Gastroesophageal sphincter (tissue), 4 donors: ENCODE data around the gene SPOCD1. TPM values are rescaled to one million over a fixed set of nuclear protein-coding genes. Genes with fewer than 3 reads are reported as not detected.

Experiments
- ATAC-seq: fragments of 150-250 bp; one replicate; pipeline ENCODE4 v1.9.1; 2016; ENCODE audit warnings: mild to moderate bottlenecking, moderate library complexity
- H3K27ac ChIP-seq, 4 donors: fragments of 200-600 bp; sonication (generic) in 3 of 4; 1 replicate in 3 of 4; 2 replicates in 1 of 4; pipeline ENCODE4 v1.5.1; 2016 to 2019
- H3K27me3 ChIP-seq: fragments of 200-600 bp; sonication (generic); one replicate; pipeline ENCODE4 v1.5.1; 2019
- H3K36me3 ChIP-seq, 2 donors: fragments of 200-600 bp; sonication (generic); one replicate each; pipeline ENCODE4 v1.5.1; 2019; ENCODE audit warnings: control low read depth in 1 of 2
- H3K4me1 ChIP-seq, 3 donors: fragments of 200-600 bp; sonication (generic); 1 replicate in 2 of 3; 2 replicates in 1 of 3; pipeline ENCODE4 v1.5.1; 2016 to 2019; ENCODE audit warnings: control low read depth in 2 of 3
- H3K4me3 ChIP-seq, 2 donors: fragments of 200-600 bp; sonication (generic); one replicate each; pipeline ENCODE4 v1.5.1; 2019; ENCODE audit warnings: mild to moderate bottlenecking in 1 of 2, moderate library complexity in 1 of 2
- H3K9me3 ChIP-seq, 3 donors: fragments of 200-600 bp; sonication (generic); one replicate each; pipeline ENCODE4 v1.5.1; 2017 to 2019; ENCODE audit warnings: control low read depth in 2 of 3
- EP300 ChIP-seq: sonication (generic); formaldehyde crosslinking; IDR thresholded peaks from one replicate; pipeline ENCODE4 v1.6.1; 2017; ENCODE audit warnings: antibody characterized with exemption, mild to moderate bottlenecking
- POLR2A ChIP-seq, 2 donors: fragments of 450-650 bp; IDR thresholded peaks; one replicate each; pipeline ENCODE4 v1.6.1; 2017; ENCODE audit warnings: antibody characterized with exemption in 2 of 2, mild to moderate bottlenecking in 2 of 2, moderate library complexity in 1 of 2
- POLR2AphosphoS5 ChIP-seq: sonication (generic); formaldehyde crosslinking; IDR thresholded peaks from one replicate; pipeline ENCODE4 v1.6.1; 2017; ENCODE audit warnings: antibody characterized with exemption
- WGBS, 2 donors: methylation state at CpG; one replicate each; pipeline ENCODE4 v1.1.5; 2018; ENCODE audit warnings: low coverage in 1 of 2; 5-methylcytosine and 5-hydroxymethylcytosine counted together
- total RNA-seq, 4 donors: library from RNA; depleted of rRNA; stranded (reverse); fragments of >200 nt; gene quantifications; one replicate each; pipeline ENCODE4 v1.1.0, GENCODE V29; 2016
- TF ChIP-seq, protein P1 (sequence below), 4 experiments: fragments of 200-600 bp in 2 of 4; fragments of 450-650 bp in 2 of 4; sonication (generic) in 1 of 4; IDR thresholded peaks; one replicate each; pipeline ENCODE4 v1.5.1; 2017 to 2019; ENCODE audit warnings: antibody characterized with exemption in 4 of 4, mild to moderate bottlenecking in 2 of 4, moderate library complexity in 2 of 4

The SPOCD1 gene
- total RNA-seq, 4 donors from 2014 or later = 0.27 to 1.6 (median 1.3) TPM; not detected in 1

DNA sequence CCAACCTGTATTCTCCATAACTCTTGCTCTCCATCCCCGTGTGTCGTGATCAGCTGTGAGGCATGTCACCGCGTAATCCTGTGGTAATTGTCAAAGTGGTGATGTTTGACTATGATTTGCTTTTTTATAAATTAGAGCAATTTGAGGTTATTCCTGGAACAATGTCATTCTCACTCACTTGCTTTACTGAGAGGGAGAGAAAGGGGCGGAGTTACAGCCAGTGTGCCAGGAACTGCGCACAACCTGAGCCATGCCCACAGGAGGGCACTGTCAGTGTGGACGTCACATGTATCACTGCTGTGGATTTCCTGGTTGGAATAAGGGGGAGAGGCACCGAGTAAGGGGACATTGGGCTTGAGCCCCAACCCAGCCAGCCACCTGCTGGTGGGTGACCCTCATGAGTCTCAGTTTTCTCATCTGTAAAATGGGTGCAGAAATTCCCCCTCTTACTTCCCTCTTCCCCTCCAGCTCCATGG, 58.6 kb downstream of the SPOCD1 start:
- H3K9me3 ChIP-seq = no peaks in the 10 kb centered on the region
- ATAC-seq = no peak
- H3K36me3 ChIP-seq = no peaks in the 10 kb centered on the region
- peaks cover 0 to 37% (median 22%) of the 10 kb centered on the region in 3 donors for H3K4me1 ChIP-seq
- H3K27ac ChIP-seq = no peak overlapping the region
- no peak for TF ChIP-seq EP300
- no peak for TF ChIP-seq POLR2AphosphoS5
- no peak for TF ChIP-seq POLR2A (IDR thresholded peaks at IDR 0.05)
- TF ChIP-seq, protein P1, sequence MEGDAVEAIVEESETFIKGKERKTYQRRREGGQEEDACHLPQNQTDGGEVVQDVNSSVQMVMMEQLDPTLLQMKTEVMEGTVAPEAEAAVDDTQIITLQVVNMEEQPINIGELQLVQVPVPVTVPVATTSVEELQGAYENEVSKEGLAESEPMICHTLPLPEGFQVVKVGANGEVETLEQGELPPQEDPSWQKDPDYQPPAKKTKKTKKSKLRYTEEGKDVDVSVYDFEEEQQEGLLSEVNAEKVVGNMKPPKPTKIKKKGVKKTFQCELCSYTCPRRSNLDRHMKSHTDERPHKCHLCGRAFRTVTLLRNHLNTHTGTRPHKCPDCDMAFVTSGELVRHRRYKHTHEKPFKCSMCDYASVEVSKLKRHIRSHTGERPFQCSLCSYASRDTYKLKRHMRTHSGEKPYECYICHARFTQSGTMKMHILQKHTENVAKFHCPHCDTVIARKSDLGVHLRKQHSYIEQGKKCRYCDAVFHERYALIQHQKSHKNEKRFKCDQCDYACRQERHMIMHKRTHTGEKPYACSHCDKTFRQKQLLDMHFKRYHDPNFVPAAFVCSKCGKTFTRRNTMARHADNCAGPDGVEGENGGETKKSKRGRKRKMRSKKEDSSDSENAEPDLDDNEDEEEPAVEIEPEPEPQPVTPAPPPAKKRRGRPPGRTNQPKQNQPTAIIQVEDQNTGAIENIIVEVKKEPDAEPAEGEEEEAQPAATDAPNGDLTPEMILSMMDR (IDR thresholded peaks at IDR 0.05) = no peak
- 88 to 97% methylated on average over 4 to 5 of the region's 8 CpGs for WGBS, 2 donors
- peaks cover 15% of the 10 kb centered on the region for H3K27me3 ChIP-seq
- H3K4me3 ChIP-seq = no peak overlapping the region

DNA sequence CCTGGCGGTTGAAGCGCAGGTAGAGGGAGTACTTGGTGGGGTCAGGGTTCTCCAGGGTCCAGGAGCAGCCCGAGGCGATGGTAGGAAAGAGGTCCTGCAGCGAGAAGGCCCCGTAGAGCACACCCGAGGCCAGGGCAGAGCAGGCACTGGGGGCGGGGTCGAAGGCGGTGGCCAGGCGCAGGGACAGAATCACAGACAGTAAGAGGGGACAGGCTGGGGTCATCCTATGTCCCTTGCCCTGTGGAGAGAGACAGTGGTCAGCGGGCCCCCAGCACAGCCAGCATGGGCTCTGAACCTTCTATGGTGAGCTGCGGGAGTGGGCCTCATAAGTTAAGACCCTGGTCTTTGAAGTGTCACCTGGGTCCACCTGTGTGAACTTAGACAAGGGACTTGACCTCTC, 59.2 kb downstream of the SPOCD1 start:
- 94 to 100% methylated on average over 2 to 7 of the region's 13 CpGs for WGBS, 2 donors
- ATAC-seq = no peak
- Histone ChIP-seq H3K9me3 (no peaks in the 10 kb centered on the region), H3K4me1 (peaks cover 0 to 31% (median 15%) of the 10 kb centered on the region in 3 donors), H3K4me3 (no peak overlapping the region), H3K27ac (no peak overlapping the region), H3K27me3 (peaks cover 13% of the 10 kb centered on the region), H3K36me3 (no peaks in the 10 kb centered on the region)
- TF ChIP-seq POLR2A (IDR thresholded peaks at IDR 0.05) = no peak
- TF ChIP-seq, protein P1 (IDR thresholded peaks at IDR 0.05) = no peak
- TF ChIP-seq POLR2AphosphoS5 = no peak
- no peak for TF ChIP-seq EP300

DNA sequence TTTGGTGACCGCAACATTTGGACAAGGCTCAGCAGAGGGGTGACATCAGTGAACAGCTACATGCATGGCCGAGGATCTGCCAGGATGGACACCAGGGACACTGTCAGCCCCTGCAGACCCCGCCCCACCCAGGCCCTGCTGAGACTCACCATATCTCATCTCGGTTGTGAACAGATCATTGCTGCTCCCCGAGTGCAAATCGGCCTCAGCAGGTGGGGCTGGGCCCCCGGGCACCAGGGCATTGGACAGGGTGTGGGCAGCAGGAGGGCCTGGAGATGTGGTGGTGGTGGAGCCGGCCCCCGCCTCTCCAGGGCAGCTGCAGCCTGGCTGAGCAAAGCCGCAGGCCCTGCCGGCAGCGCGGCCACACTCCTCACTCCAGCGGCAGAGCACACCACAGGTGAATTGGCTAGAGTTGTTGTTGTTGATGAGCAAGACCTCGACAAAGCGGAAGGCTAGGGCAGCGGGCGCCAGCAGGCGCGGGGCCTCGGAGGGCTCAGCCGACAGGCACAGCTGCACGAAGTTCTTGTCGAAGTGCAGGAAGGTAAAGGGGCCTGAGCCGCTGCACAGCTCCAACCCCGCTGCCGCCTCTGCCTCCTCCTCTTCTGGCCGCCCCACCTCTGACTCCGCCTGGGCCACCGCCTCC, 59.9 kb downstream of the SPOCD1 start:
- H3K4me1 ChIP-seq = peaks cover 0 to 24% (median 9%) of the 10 kb centered on the region in 3 donors
- ATAC-seq = no peak
- no peaks in the 10 kb centered on the region for H3K36me3 ChIP-seq
- H3K27me3 ChIP-seq = peaks cover 9% of the 10 kb centered on the region
- no peak for TF ChIP-seq POLR2A (IDR thresholded peaks at IDR 0.05)
- TF ChIP-seq, protein P1 (IDR thresholded peaks at IDR 0.05) = no peak
- TF ChIP-seq EP300 = no peak
- no peak for TF ChIP-seq POLR2AphosphoS5
- 83 to 90% methylated on average over 1 to 3 of the region's 30 CpGs for WGBS, 2 donors
- no peak overlapping the region for H3K4me3 ChIP-seq
- H3K27ac ChIP-seq = no peak overlapping the region
- H3K9me3 ChIP-seq = no peaks in the 10 kb centered on the region

DNA sequence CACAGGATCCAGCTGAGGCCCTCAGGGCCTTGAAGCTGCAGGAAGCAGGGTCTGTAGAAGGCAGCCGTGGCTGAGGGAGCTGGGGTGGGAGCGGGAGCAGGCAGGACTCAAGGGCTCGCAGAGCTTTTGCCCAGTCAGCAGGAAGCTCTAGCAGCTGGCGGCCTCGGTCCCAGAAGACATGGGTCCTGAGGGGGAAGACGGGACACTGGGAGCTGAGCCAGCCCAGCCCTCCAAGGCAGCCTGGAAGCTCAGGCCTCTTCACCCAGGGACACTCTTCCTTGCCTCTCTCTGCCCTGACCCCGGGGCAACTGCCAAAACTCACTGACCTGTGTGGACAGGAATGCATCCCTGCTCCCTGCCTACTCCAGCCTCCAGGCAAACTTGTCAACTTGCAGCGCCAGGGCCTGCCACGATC, 60.6 kb downstream of the SPOCD1 start:
- WGBS, 2 donors = 66 to 67% methylated on average over 2 to 3 of the region's 9 CpGs
- peaks cover 5% of the 10 kb centered on the region for H3K27me3 ChIP-seq
- TF ChIP-seq, protein P1 (IDR thresholded peaks at IDR 0.05) = no peak
- no peak overlapping the region for H3K4me3 ChIP-seq
- ATAC-seq = no peak
- peaks cover 0 to 17% (median 9%) of the 10 kb centered on the region in 3 donors for H3K4me1 ChIP-seq
- H3K27ac ChIP-seq = no peak overlapping the region
- H3K9me3 ChIP-seq = no peaks in the 10 kb centered on the region
- H3K36me3 ChIP-seq = no peaks in the 10 kb centered on the region

DNA sequence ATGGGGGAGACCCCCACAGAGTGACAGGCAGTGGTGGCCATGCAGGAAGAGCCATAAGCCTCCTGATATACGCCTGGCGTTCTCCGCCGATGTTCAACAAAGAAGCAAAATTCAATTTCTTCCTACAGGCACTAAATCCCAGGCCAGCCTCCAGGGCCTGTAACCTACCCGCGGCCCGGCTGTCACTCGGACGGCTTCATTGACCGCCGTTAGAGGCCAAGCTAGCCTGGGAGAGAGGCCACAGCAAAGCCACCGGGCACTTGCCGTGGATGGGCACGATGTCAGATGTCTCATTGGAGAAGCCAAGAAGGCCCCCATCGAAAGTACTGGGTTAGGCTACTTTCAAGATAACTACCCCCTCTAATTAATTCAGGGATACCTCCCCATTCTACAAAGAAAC, 61.4 kb downstream of the SPOCD1 start:
- Histone ChIP-seq H3K27ac (no peak overlapping the region), H3K4me3 (no peak overlapping the region), H3K27me3 (peaks cover 5% of the 10 kb centered on the region), H3K36me3 (no peaks in the 10 kb centered on the region), H3K4me1 (peaks cover 0 to 14% (median 9%) of the 10 kb centered on the region in 3 donors), H3K9me3 (no peaks in the 10 kb centered on the region)
- 75% methylated on average over 5 of the region's 15 CpGs; no CpG with 5 or more reads in 1 of the 2 donors for WGBS, 2 donors
- no peak for ATAC-seq
- no peak for TF ChIP-seq POLR2AphosphoS5
